GM12878 (cell line): ENCODE data around the gene USP54. TPM values are rescaled to one million over a fixed set of nuclear protein-coding genes. Genes with fewer than 3 reads are reported as not detected.

Experiments used
- CHD4 ChIP-seq: fragments of 200-600 bp; sonication (generic); IDR thresholded peaks from 2 replicates; pipeline ENCODE4 v1.6.1; 2016; ENCODE audit warnings: mild to moderate bottlenecking
- EGR1 ChIP-seq, 2 experiments: IDR thresholded peaks; 1 replicate in 1 of 2; 2 replicates in 1 of 2; pipeline ENCODE4 v1.6.1; 2011 to 2012; ENCODE audit warnings: low read depth in 2 of 2, low read length in 2 of 2, borderline replicate concordance in 1 of 2, mild to moderate bottlenecking in 1 of 2, moderate library complexity in 1 of 2
- FOXK2 ChIP-seq: fragments of 450-650 bp; IDR thresholded peaks from 2 replicates; pipeline ENCODE4 v1.6.1; 2017; ENCODE audit warnings: mild to moderate bottlenecking, moderate library complexity
- IKZF2 ChIP-seq, 2 experiments: fragments of 450-650 bp; IDR thresholded peaks; 2 replicates each; pipeline ENCODE4 v1.6.1; 2017; ENCODE audit warnings: mild to moderate bottlenecking in 2 of 2, moderate library complexity in 2 of 2
- JUNB ChIP-seq: IDR thresholded peaks from 2 replicates; pipeline ENCODE4 v1.6.1; 2016; ENCODE audit warnings: antibody characterized with exemption, mild to moderate bottlenecking
- MTA3 ChIP-seq: IDR thresholded peaks from 2 replicates; pipeline ENCODE4 v1.6.1; 2012; ENCODE audit warnings: low read length, inconsistent platforms, borderline replicate concordance
- MXI1 ChIP-seq: fragments of 150-350 bp; IDR thresholded peaks from 2 replicates; pipeline ENCODE4 v1.6.1; 2011; ENCODE audit warnings: low read depth, mild to moderate bottlenecking, inconsistent platforms, low read length, improper control_type of control experiment
- TCF12 ChIP-seq: IDR thresholded peaks from 2 replicates; pipeline ENCODE4 v1.6.1; 2011; ENCODE audit warnings: low read depth, mild to moderate bottlenecking, low read length
- ZNF207 ChIP-seq: fragments of 450-650 bp; IDR thresholded peaks from 2 replicates; pipeline ENCODE4 v1.6.1; 2014; ENCODE audit warnings: antibody characterized with exemption, mild to moderate bottlenecking, borderline replicate concordance
- polyA plus RNA-seq, 11 experiments: library from polyadenylated mRNA; depleted of rRNA in 4 of 11; unstranded in 6 of 11; stranded (reverse) in 5 of 11; fragments of >200 nt; fragmentation: Nextera tagmentation in 4 of 11; fragmentation: Illumina TruSeq in 1 of 11; extraction: Ambion mirVana in 4 of 11; extraction: Trizol in 1 of 11; gene quantifications; 1 replicate in 1 of 11; 2 replicates in 10 of 11; pipeline versions ENCODE4 v1.2.1 to v1.2.3, GENCODE V29; 2011 to 2016; ENCODE audit warnings: inconsistent platforms in 2 of 11, missing spikeins in 2 of 11, low read depth in 1 of 11
- total RNA-seq, 4 experiments: library from RNA; depleted of rRNA in 3 of 4; stranded (reverse); fragments of >200 nt in 3 of 4; fragmentation: Illumina TruSeq in 1 of 4; extraction: Trizol in 1 of 4; gene quantifications; 2 replicates each; pipeline versions ENCODE4 v1.2.1 to v1.2.3, GENCODE V29; 2013 to 2021
- TF ChIP-seq, protein P1 (sequence below): fragments of 450-650 bp; IDR thresholded peaks from 2 replicates; pipeline ENCODE4 v1.6.1; 2017; ENCODE audit warnings: mild to moderate bottlenecking
- TF ChIP-seq, protein P2 (sequence below): IDR thresholded peaks from 2 replicates; pipeline ENCODE4 v1.6.1; 2011; ENCODE audit warnings: low read depth, mild to moderate bottlenecking, low read length, moderate library complexity, borderline replicate concordance; ENCODE audit errors: extremely low read depth

Gene USP54
- total and polyA plus RNA-seq, 10 of the 15 experiments (the other 5 are each of a cell fraction or from before 2014, with no cell fraction given): 0.93 to 10.5 (median 5.5) TPM

DNA sequence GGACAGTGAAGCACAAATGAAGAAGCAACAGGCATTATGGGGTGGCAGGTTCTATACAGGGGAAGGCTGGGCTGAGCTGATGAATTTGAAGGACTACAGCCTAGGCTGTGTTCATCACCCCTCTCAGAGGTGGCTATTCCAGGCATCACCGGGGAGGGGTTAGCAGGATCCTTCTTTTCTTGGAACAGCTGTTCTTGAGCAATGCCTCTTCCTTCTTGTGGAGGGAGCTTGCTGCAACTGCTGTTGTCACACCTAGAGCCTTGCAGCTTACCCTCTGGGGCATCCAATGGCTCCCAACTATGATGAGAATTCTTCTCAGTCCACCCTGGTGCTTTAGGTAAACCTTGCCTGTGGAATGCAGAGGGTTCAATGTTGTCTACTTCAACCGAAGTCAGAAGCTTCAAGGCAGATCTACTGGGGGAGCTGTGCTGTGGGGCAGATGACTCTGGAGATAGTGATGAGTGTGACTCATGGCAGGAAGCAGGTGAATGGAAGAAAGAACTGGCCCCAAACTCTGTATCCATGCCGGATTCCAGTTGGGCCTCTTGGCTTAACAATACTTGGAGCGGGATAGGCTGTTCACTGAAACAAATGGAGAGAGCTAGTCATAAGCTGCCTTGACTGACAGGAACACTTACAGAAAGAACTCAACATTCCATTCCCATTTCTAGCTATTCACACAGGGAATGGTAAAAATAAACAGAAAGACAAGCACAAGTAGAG is 73.8 kb downstream of the USP54 start (continued):
- TF ChIP-seq MXI1 (no peak), ZNF207 (no peak), EGR1 (IDR thresholded peaks at IDR 0.05; ENCODE audit: borderline replicate concordance in 1 of 2, low read depth in 2 of 2, low read length in 2 of 2) (no peak), CHD4 (no peak), IKZF2 (IDR thresholded peaks at IDR 0.05) (no peak), MTA3 (no peak), TCF12 (no peak), FOXK2 (no peak), JUNB (no peak)
- TF ChIP-seq, protein P1, sequence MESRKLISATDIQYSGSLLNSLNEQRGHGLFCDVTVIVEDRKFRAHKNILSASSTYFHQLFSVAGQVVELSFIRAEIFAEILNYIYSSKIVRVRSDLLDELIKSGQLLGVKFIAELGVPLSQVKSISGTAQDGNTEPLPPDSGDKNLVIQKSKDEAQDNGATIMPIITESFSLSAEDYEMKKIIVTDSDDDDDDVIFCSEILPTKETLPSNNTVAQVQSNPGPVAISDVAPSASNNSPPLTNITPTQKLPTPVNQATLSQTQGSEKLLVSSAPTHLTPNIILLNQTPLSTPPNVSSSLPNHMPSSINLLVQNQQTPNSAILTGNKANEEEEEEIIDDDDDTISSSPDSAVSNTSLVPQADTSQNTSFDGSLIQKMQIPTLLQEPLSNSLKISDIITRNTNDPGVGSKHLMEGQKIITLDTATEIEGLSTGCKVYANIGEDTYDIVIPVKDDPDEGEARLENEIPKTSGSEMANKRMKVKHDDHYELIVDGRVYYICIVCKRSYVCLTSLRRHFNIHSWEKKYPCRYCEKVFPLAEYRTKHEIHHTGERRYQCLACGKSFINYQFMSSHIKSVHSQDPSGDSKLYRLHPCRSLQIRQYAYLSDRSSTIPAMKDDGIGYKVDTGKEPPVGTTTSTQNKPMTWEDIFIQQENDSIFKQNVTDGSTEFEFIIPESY: no peak
- TF ChIP-seq, protein P2, sequence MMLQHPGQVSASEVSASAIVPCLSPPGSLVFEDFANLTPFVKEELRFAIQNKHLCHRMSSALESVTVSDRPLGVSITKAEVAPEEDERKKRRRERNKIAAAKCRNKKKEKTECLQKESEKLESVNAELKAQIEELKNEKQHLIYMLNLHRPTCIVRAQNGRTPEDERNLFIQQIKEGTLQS: no peak
